ENCODE results near the gene UBE2S.
A peak's percentile ranks its signal among the peaks of the same experiment; 100 is the strongest.

The UBE2S gene

GRCh38 chr19:55398200-55398925 lies 9.2 kb downstream of the UBE2S start:
- H4K20me1 ChIP-seq = peaks cover 25 to 78% (median 52%) of the 10 kb centered on the region in 11 experiments; a peak in 20 of 22 replicates
- peaks cover 4 to 35% (median 21%) of the 10 kb centered on the region in 10 experiments; a peak in 17 of 20 replicates for H3K4me1 ChIP-seq
- H3K4me3 ChIP-seq = no peak overlapping the region
- no peaks in the 10 kb centered on the region for H3K9me3 ChIP-seq (replicated peaks in 1 of 11)
- no peaks in the 10 kb centered on the region for H3K27me3 ChIP-seq
- no peak overlapping the region for H3K9ac ChIP-seq
- H3K27ac ChIP-seq = peak overlapping the region in 7 of 11 experiments; percentile 7 to 55 (median 26); a peak in 5 of 22 replicates
- peak in 3 of 11 experiments; percentile 18 to 78 (median 56); a peak in 3 of 22 replicates for TF ChIP-seq Cebpa-rat (IDR thresholded peaks at IDR 0.05)
- peak overlapping the region in 4 of 11 experiments; percentile 3 to 35 (median 25); a peak in 7 of 22 replicates for H3K4me2 ChIP-seq
- H3K36me3 ChIP-seq = peaks cover 30 to 50% (median 39%) of the 10 kb centered on the region in 11 experiments

GRCh38 chr19:55392820-55393761 lies 14.5 kb downstream of the UBE2S start:
- peaks cover 44 to 78% (median 58%) of the 10 kb centered on the region in 11 experiments for H4K20me1 ChIP-seq
- no peak overlapping the region for H3K4me3 ChIP-seq
- H3K9me3 ChIP-seq (replicated peaks in 1 of 11) = no peaks in the 10 kb centered on the region
- no peaks in the 10 kb centered on the region for H3K27me3 ChIP-seq
- H3K36me3 ChIP-seq = peaks cover 33 to 49% (median 39%) of the 10 kb centered on the region in 11 experiments
- no peak overlapping the region for H3K27ac ChIP-seq
- no peak for TF ChIP-seq Cebpa-rat (IDR thresholded peaks at IDR 0.05)
- H3K9ac ChIP-seq = no peak overlapping the region
- no peak overlapping the region for H3K4me2 ChIP-seq
- H3K4me1 ChIP-seq = peaks cover 30 to 47% (median 44%) of the 10 kb centered on the region in 10 experiments

GRCh38 chr19:55391702-55392615 lies 15.6 kb downstream of the UBE2S start:
- Histone ChIP-seq H3K4me1 (peaks cover 41 to 57% (median 54%) of the 10 kb centered on the region in 10 experiments), H3K27ac (no peak overlapping the region), H3K4me2 (peak overlapping the region in 6 of 11 experiments; percentile 11 to 100 (median 32); a peak in 4 of 22 replicates), H3K4me3 (no peak overlapping the region), H3K9ac (peak overlapping the region in 4 of 11 experiments; percentile 7 to 55 (median 15); a peak in 2 of 22 replicates), H3K36me3 (peaks cover 44 to 60% (median 51%) of the 10 kb centered on the region in 11 experiments), H3K9me3 (replicated peaks in 1 of 11) (no peaks in the 10 kb centered on the region), H3K27me3 (no peaks in the 10 kb centered on the region), H4K20me1 (peaks cover 55 to 87% (median 68%) of the 10 kb centered on the region in 11 experiments)
- TF ChIP-seq Cebpa-rat (IDR thresholded peaks at IDR 0.05) = peak in 1 of 11 experiments; percentile 32; a peak in 1 of 22 replicates

GRCh38 chr19:55391191-55391670 lies 16.4 kb downstream of the UBE2S start:
- TF ChIP-seq Cebpa-rat (IDR thresholded peaks at IDR 0.05) = no peak
- H3K27ac ChIP-seq = no peak overlapping the region
- H3K27me3 ChIP-seq = no peaks in the 10 kb centered on the region
- H3K4me3 ChIP-seq = no peak overlapping the region
- H3K4me1 ChIP-seq = peaks cover 43 to 57% (median 55%) of the 10 kb centered on the region in 10 experiments
- H3K9me3 ChIP-seq (replicated peaks in 1 of 11) = no peaks in the 10 kb centered on the region
- H3K36me3 ChIP-seq = peaks cover 51 to 67% (median 58%) of the 10 kb centered on the region in 11 experiments
- peaks cover 63 to 94% (median 75%) of the 10 kb centered on the region in 11 experiments for H4K20me1 ChIP-seq
- peak overlapping the region in 7 of 11 experiments; percentile 7 to 98 (median 55); a peak in 5 of 22 replicates for H3K9ac ChIP-seq
- H3K4me2 ChIP-seq = peak overlapping the region in 10 of 11 experiments; percentile 3 to 100 (median 75); a peak in 9 of 22 replicates

GRCh38 chr19:55390461-55390880 lies 17.1 kb downstream of the UBE2S start:
- H3K4me2 ChIP-seq = peak overlapping the region in 10 of 11 experiments; percentile 3 to 100 (median 99); a peak in 15 of 22 replicates
- peak overlapping the region in 1 of 11 experiments; percentile 32; a peak in 1 of 22 replicates for H3K27ac ChIP-seq
- peak overlapping the region in 8 of 11 experiments; percentile 8 to 98 (median 42); a peak in 9 of 22 replicates for H3K9ac ChIP-seq
- peaks cover 67 to 94% (median 79%) of the 10 kb centered on the region in 11 experiments for H4K20me1 ChIP-seq
- no peak overlapping the region for H3K4me3 ChIP-seq
- peaks cover 51 to 67% (median 58%) of the 10 kb centered on the region in 11 experiments for H3K36me3 ChIP-seq
- no peaks in the 10 kb centered on the region for H3K9me3 ChIP-seq (replicated peaks in 1 of 11)
- no peaks in the 10 kb centered on the region for H3K27me3 ChIP-seq
- no peak for TF ChIP-seq Cebpa-rat (IDR thresholded peaks at IDR 0.05)
- H3K4me1 ChIP-seq = peaks cover 43 to 57% (median 55%) of the 10 kb centered on the region in 10 experiments

- H3K9me3 ChIP-seq (replicated peaks in 1 of 11) = no peaks in the 10 kb centered on the region
- peak overlapping the region; percentile 90 to 99 (median 96); a peak in 21 of 22 replicates for H3K9ac ChIP-seq
- no peaks in the 10 kb centered on the region for H3K27me3 ChIP-seq
- H4K20me1 ChIP-seq = peaks cover 67 to 88% (median 79%) of the 10 kb centered on the region in 11 experiments
- peaks cover 47 to 62% (median 59%) of the 10 kb centered on the region in 10 experiments for H3K4me1 ChIP-seq
- peak overlapping the region; percentile 95 to 100 (median 99) for H3K4me2 ChIP-seq
- no peak for TF ChIP-seq Cebpa-rat (IDR thresholded peaks at IDR 0.05)
- peak overlapping the region in 3 of 11 experiments; percentile 6 to 94 (median 38); a peak in 4 of 22 replicates for H3K27ac ChIP-seq
- H3K4me3 ChIP-seq = peak overlapping the region in 7 of 10 experiments; percentile 83 to 99 (median 95); a peak in 12 of 20 replicates
- H3K36me3 ChIP-seq = peaks cover 51 to 67% (median 58%) of the 10 kb centered on the region in 11 experiments
These were observed 17.9 kb downstream of the UBE2S start for GRCh38 chr19:55389386-55390317.

Measured in BLaER1 treated with 17β-estradiol and CSF1 and Interleukin-3, amounts not matched to agents 10 nM and 100 nM (cell line).